HG03025 (cell line): Measurements from ENCODE around the gene KCTD20.
"Not testable (repeated sequence)": the region's sequence is repeated elsewhere in the genome, so short reads cannot be mapped to it uniquely, and the experiment has no call there.

Source experiments
- ATAC-seq: cut with Tn5 transposase; IDR thresholded peaks from one replicate; pipeline ENCODE4 v1.9.1; 2021; ENCODE audit warnings: mild to moderate bottlenecking, moderate library complexity; ENCODE audit not compliant: unreplicated experiment, low FRiP score

KCTD20 gene

DNA sequence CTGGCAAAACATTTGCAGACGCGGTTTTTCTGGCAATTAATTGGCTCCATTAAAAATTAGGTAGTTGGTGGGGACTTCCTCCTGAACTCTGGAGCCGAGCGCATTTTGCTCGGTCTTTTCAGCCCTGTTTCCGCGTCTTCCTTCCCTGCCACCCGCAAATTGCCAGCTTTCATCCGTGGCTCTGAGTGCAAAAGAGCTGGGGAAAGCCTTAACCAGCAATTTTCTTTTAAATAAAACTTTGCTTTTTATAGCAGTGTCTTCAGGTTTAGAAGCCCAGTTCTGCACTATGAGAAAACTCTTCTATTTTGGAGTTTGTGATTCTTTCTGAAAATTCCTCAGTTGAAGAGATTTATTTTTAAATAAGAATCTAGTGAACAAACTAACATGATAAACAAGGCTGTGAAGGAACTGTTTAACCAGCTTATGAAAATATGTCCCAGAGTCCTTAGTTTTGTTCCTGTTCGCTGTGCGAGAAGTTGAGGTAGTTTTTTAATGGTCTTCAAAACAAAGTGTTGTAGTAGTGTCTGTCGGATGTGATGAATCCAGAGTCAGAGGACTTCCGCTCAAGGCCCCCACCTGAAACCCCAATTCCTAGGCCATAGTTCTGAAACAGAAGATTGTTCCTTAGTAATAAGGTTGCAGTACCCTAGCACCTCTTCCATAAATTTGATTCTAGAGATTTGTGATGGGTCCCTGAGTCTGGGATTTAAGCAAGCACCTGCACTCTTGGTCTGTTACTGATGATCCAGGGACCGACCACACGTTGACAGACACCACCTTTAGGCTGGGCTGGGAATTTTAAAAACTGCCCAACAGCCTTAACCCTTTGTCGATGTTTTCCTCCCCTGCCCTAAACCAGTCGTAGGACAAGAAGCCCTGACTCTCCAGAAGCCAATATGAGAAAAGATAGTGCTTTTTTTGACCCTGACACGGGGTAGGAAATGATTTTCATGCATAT lies 950 bp downstream of the KCTD20 start:
- ATAC-seq: no peak

DNA sequence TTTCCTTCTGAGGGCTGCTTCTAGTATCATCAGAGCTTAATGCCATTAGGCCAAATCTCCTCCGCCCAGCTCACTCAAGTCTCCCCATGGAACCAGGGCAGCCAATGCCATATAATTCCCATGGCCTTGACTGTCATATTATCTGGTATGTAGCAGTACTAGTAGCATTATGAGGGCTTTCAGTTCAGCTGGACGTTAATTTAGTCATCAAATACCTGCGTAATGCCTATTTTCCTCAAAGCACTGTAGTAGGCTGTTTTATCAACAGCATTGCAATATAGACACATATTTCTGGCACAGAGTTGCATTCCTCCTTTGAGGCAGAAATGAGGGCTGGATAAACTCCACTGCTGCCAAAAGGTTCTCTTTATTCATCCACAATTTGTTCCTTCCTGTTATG lies 1.7 kb downstream of the KCTD20 start:
- no peak for ATAC-seq

DNA sequence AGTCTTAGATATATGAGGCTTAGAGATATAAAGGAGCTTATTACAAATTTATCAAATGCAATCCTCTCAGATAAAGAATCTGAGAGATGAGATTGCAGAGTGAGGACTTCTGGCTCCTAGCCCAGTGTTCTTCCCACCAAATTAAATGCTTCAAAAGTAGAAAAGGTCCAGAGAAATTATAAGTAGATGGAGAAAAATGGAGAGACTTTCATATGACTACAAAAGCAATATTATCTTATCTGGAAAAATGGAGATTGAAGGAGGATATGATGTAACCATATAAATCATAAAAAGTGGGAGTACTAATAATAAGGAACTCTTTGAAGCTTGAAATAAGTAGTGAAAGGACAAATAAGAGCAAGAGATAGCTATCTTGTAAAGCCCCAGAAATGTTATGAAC lies 2.8 kb downstream of the KCTD20 start:
- no peak for ATAC-seq

DNA sequence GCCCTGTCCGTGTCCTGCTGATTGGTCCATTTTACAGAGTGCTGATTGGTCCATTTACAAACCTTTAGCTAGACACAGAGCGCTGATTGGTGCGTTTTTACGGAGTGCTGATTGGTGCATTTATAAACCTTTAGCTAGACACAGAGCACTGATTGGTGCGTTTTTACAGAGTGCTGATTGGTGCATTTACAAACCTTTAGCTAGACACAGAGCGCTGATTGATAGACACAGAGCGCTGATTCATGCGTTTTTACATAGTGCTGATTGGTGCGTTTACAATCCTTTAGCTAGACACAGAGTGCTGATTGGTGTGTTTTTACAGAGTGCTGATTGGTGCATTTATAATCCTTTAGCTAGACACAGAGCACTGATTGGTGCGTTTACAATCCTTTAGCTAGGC lies 6.4 kb downstream of the KCTD20 start:
- ATAC-seq: not testable (repeated sequence)

DNA sequence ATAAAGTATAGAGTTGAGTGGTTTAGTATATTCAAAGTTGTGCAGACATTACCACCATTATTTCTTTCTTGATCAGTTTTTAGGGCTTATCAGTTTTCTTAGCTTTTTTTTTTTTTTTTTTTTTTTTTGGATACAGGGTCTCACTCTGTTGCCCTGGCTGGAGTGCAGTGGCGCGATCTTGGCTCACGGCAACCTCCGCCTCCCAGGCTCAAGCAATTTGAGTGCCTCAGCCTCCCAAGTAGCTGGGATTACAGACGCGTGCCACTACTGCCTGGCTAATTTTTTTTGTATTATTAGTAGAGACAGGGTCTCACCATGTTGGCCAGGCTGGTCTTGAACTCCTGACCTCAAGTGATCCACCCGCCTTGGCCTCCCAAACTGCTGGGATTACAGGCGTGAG lies 10.1 kb downstream of the KCTD20 start:
- not testable (repeated sequence) for ATAC-seq

GRCh38 chr6:36455486-36456027 lies 12.8 kb downstream of the KCTD20 start:
- ATAC-seq: no peak

GRCh38 chr6:36459501-36459900 lies 16.7 kb downstream of the KCTD20 start:
- no peak for ATAC-seq

- ATAC-seq: no peak
Measured at GRCh38 chr6:36460916-36461315, 18.1 kb downstream of the KCTD20 start.

DNA sequence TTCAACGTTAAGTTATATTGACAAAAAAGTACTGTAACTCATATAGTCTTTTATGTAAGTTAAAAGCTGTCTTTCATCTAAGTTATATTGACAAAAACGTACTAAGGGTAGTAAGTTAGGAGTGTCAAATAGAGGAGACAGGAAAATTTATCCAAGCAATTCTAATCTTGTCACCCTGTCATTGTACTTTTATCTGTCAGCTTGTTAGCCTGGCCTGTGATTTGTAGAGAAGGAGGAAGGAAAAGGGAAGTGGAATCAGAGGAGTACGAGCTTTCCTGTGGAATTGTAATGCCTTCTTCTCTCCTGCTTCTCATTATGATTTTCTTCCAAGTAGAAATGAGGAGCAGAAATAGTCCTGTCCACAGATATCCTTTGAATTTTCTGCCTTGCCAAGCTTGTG lies 18.8 kb downstream of the KCTD20 start:
- ATAC-seq: no peak

DNA sequence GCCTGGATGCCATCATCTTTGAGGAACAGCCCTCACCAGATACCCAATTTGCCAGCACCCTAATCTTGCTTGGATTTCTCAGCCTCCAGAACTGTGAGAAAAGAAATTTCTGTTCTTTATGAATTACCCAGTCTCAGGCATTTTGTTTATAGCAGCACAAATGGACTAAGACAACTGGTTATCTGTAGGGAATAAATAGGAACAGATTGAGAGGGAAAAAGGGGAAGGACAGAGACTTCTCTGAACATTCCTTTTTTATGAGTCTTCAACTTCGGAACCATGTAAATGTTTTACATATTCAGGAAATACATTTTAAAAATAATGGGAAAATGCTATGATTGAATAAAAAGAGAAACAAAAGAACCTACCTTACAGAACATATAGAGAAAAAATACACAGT lies 20.9 kb downstream of the KCTD20 start:
- ATAC-seq: no peak

DNA sequence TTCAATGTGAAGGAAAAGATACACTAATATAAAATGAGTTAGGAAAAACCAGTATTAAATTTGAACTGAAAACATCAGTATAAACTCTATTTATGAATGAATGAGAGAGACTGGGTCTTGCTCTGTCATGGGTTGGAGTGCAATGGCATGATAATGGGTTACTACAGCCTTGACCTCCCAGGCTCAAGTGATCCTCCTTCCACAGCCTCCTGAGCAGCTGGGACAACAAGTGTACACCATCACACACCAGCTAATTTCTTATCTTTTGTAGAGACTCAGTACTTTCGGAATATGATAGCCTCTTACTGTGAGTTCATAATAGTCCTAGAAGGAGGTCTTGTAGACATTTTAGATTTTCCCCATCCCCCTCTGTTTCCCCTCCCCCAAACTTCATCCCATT lies 21.4 kb downstream of the KCTD20 start:
- no peak for ATAC-seq

GRCh38 chr6:36467625-36468024 lies 24.8 kb downstream of the KCTD20 start:
- no peak for ATAC-seq

DNA sequence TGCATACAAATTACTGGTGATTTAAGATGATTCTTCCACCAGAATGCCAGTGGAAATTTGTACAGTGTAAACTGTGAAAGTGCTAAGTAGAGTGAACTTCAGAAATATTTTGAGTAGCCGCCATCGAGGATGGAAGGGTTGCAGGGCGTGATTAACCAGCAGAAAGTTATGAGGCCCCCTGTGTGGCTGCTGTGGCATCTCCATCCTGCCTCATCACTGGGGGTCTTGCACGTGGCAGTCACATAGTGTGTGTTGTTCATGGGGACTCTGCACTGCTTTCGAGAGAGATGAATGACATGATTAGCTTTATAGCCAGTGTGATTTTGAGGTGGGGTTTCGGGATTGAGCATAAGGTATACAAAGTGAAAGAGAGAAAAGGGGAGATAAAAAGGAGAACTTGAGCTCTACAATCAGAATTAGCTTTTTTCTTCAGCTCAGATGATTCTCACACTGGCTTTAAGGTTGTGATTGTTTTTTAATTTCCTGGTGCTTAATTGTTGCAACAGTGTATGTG lies 26.4 kb downstream of the KCTD20 start:
- ATAC-seq: no peak

GRCh38 chr6:36469946-36470345 lies 27.1 kb downstream of the KCTD20 start:
- ATAC-seq: no peak

GRCh38 chr6:36478051-36478526 lies 35.3 kb downstream of the KCTD20 start:
- no peak for ATAC-seq

DNA sequence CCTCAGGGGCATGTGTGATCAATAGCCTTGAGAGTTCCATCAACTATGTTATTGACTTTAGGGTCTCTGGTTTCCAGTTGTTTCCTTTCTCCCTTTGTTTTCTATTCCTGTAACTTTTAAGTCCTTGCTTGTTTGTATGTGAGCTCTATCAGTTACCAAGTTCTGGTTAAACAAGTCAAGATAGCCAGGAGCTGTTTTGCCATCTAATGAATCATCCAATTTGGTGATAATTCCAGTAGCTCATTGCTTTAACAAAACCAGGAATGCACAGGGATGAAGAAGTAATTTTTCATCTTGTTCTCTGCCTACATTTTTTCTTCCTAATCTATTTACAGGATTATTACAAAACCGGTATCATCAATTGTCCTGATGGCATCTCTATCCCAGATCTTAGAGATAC lies 36.5 kb downstream of the KCTD20 start:
- no peak for ATAC-seq

- not testable (repeated sequence) for ATAC-seq
Measured at GRCh38 chr6:36483326-36483725, 40.5 kb downstream of the KCTD20 start.

GRCh38 chr6:36484736-36485135 lies 41.9 kb downstream of the KCTD20 start:
- no peak for ATAC-seq

- no peak for ATAC-seq
Measured at GRCh38 chr6:36487698-36488097, 44.9 kb downstream of the KCTD20 start.

DNA sequence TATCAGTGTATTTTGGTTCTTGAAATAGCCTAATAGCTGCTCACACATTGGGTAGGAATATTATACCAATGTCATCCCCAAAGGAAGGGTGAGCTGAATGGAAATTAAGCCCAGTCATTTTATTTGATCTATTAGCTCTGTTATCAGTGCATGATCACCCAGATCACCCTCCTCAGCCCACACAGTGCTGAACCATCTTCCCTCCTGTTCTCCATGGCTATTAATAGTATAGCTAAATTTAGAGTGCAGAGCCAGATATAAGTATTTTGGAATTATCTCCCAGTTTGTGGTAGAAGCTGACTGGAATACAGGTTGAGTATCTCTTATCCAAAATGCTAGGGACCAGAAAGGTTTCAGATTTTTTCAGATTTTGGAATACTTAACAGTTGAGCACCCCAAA lies 45.4 kb downstream of the KCTD20 start:
- ATAC-seq: no peak

GRCh38 chr6:36489426-36489825 lies 46.6 kb downstream of the KCTD20 start:
- ATAC-seq: no peak
